Measurements from ENCODE around the gene LCN2.
"Not testable (repeated sequence)": the region's sequence is repeated elsewhere in the genome, so short reads cannot be mapped to it uniquely, and the experiment has no call there.

DNA sequence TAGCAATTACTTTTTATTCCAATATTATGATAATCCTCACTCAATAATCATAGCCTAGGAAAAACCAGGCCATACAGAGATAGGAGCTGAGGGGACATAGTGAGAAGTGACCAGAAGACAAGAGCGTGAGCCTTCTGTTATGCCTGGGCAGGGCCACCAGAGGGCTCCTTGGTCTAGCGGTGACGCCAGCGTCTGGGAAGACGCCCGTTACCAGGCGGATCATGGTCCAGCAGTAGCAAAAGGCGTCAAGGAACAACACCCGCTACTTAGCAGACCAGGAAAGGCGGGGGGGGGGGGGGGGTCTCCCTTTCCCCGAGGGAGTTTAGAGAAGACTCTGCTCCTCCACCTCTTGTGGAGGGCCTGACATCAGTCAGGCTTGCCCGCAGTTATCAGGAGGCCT, 32.2 kb downstream of the LCN2 start:
- not testable (repeated sequence) for TF ChIP-seq EZH2 (IDR thresholded peaks at IDR 0.05)
- TF ChIP-seq, protein P1, sequence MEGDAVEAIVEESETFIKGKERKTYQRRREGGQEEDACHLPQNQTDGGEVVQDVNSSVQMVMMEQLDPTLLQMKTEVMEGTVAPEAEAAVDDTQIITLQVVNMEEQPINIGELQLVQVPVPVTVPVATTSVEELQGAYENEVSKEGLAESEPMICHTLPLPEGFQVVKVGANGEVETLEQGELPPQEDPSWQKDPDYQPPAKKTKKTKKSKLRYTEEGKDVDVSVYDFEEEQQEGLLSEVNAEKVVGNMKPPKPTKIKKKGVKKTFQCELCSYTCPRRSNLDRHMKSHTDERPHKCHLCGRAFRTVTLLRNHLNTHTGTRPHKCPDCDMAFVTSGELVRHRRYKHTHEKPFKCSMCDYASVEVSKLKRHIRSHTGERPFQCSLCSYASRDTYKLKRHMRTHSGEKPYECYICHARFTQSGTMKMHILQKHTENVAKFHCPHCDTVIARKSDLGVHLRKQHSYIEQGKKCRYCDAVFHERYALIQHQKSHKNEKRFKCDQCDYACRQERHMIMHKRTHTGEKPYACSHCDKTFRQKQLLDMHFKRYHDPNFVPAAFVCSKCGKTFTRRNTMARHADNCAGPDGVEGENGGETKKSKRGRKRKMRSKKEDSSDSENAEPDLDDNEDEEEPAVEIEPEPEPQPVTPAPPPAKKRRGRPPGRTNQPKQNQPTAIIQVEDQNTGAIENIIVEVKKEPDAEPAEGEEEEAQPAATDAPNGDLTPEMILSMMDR (IDR thresholded peaks at IDR 0.05) = peak; percentile 52

Measured in neural progenitor cell (in vitro differentiated cells).